ENCODE measurements around the gene DXO. TPM values are rescaled to one million over a fixed set of nuclear protein-coding genes. Genes with fewer than 3 reads are reported as not detected.
"Not testable (repeated sequence)": the region's sequence is repeated elsewhere in the genome, so short reads cannot be mapped to it uniquely, and the experiment has no call there.

Gene DXO
- total RNA-seq, 2 experiments from 2014 or later = 30.0 to 31.1 TPM

GRCh38 chr6:31977816-31978431 lies 6.0 kb upstream of the DXO start:
- no peaks in the 10 kb centered on the region for H3K9me3 ChIP-seq (ENCODE audit: control insufficient read depth in 1 of 2, insufficient read depth in 1 of 2, low read length in 2 of 2)
- Mint-ChIP-seq H3K27me3 (no peaks in the 10 kb centered on the region), H3K36me3 (ENCODE audit: low read depth) (peaks cover 10% of the 10 kb centered on the region), H3K4me3 (no peak overlapping the region), H3K9me3 (no peaks in the 10 kb centered on the region), H3K4me1 (ENCODE audit: low read depth) (peaks cover 27% of the 10 kb centered on the region), H3K27ac (peak overlapping the region; percentile 80)
- H3K36me3 ChIP-seq (ENCODE audit: insufficient read depth, low read length) = no peaks in the 10 kb centered on the region
- no peak overlapping the region for H3K4me3 ChIP-seq (ENCODE audit: low read length)
- intact Hi-C loops (cut with DNase I, micrococcal nuclease) = loop anchor here in 1 of 2 experiments (10.0 kb wide), 2 partner anchors 197 to 823 kb away; partner anchors contain the start of genes AGPAT1, CCHCR1, RNF5 and TCF19
- peaks cover 20% of the 10 kb centered on the region for H3K4me1 ChIP-seq (ENCODE audit: insufficient read depth, low read length)
- H3K27me3 ChIP-seq (ENCODE audit: control insufficient read depth in 1 of 2, insufficient read depth in 2 of 2, low read length in 2 of 2) = no peaks in the 10 kb centered on the region
- H3K27ac ChIP-seq (ENCODE audit: low read depth in 1 of 2, low read length in 2 of 2) = no peak overlapping the region
- POLR2A ChIA-PET = no interaction called here
- CTCF ChIA-PET = no interaction called here
- ATAC-seq (ENCODE audit: poor library complexity) (no peak), DNase-seq (no peak)
- no peak for TF ChIP-seq CTCF (IDR thresholded peaks at IDR 0.05)

GRCh38 chr6:31976065-31976464 lies 4.1 kb upstream of the DXO start:
- Mint-ChIP-seq H3K4me1 (ENCODE audit: low read depth) (peaks cover 43% of the 10 kb centered on the region), H3K36me3 (ENCODE audit: low read depth) (peaks cover 27% of the 10 kb centered on the region)
- H3K4me3 ChIP-seq (ENCODE audit: low read length); H3K4me3 Mint-ChIP-seq; H3K27ac ChIP-seq (ENCODE audit: low read depth in 1 of 2, low read length in 2 of 2); H3K36me3 ChIP-seq (ENCODE audit: insufficient read depth, low read length); H3K27me3 ChIP-seq (ENCODE audit: control insufficient read depth in 1 of 2, insufficient read depth in 2 of 2, low read length in 2 of 2); ATAC-seq (ENCODE audit: poor library complexity); H3K27ac Mint-ChIP-seq; H3K27me3 Mint-ChIP-seq; H3K9me3 ChIP-seq (ENCODE audit: control insufficient read depth in 1 of 2, insufficient read depth in 1 of 2, low read length in 2 of 2); CTCF ChIA-PET; H3K9me3 Mint-ChIP-seq; POLR2A ChIA-PET: not testable (repeated sequence)
- intact Hi-C loops (cut with DNase I, micrococcal nuclease) = loop anchor here in 1 of 2 experiments (10.0 kb wide), 2 partner anchors 199 to 821 kb away; partner anchors contain the start of genes AGPAT1, CCHCR1, RNF5 and TCF19
- DNase-seq = peak in 1 of 14 experiments; percentile 17
- H3K4me1 ChIP-seq (ENCODE audit: insufficient read depth, low read length) = peaks cover 34% of the 10 kb centered on the region

- H3K27me3 Mint-ChIP-seq = peaks cover 6% of the 10 kb centered on the region
- H3K4me3 ChIP-seq (ENCODE audit: low read length) = peak overlapping the region; percentile 84
- DNase-seq (no peak), ATAC-seq (ENCODE audit: poor library complexity) (no peak)
- peaks cover 32% of the 10 kb centered on the region for H3K4me1 ChIP-seq (ENCODE audit: insufficient read depth, low read length)
- CTCF ChIA-PET = interaction anchor here (1.5 kb wide), 1 partner anchor 21 kb away, joined by 7 read pairs; no protein-coding TSS in a partner anchor
- H3K9me3 Mint-ChIP-seq = no peaks in the 10 kb centered on the region
- H3K27me3 ChIP-seq (ENCODE audit: control insufficient read depth in 1 of 2, insufficient read depth in 2 of 2, low read length in 2 of 2) = no peaks in the 10 kb centered on the region
- peak overlapping the region; percentile 100 for H3K27ac Mint-ChIP-seq
- peaks cover 28% of the 10 kb centered on the region for H3K36me3 ChIP-seq (ENCODE audit: insufficient read depth, low read length)
- peaks cover 53% of the 10 kb centered on the region for H3K36me3 Mint-ChIP-seq (ENCODE audit: low read depth)
- POLR2A ChIA-PET = interaction anchor here (0.6 to 6.7 kb wide), 20 partner anchors 15 to 1912 kb away, joined by 3 to 102 read pairs (median 4); partner anchors contain the start of genes APOM, ATF6B, BAG6 and CUTA
- H3K27ac ChIP-seq (ENCODE audit: low read depth in 1 of 2, low read length in 2 of 2) = peak overlapping the region; percentile 99 to 100
- H3K9me3 ChIP-seq (ENCODE audit: control insufficient read depth in 1 of 2, insufficient read depth in 1 of 2, low read length in 2 of 2) = no peaks in the 10 kb centered on the region
- intact Hi-C loops (cut with DNase I, micrococcal nuclease) = loop anchor here (1.0 to 10.0 kb wide), 3 partner anchors 14 to 818 kb away; partner anchors contain the start of genes AGPAT1 (in 1 of the 2), CCHCR1 (in 1 of the 2), RNF5 (in 1 of the 2) and SKIC2 (in 1 of the 2)
- H3K4me1 Mint-ChIP-seq (ENCODE audit: low read depth) = peaks cover 34% of the 10 kb centered on the region
- H3K4me3 Mint-ChIP-seq = peak overlapping the region; percentile 100
- TF ChIP-seq CTCF (IDR thresholded peaks at IDR 0.05) = no peak
Observed at GRCh38 chr6:31972709-31973350, 892 bp upstream of the DXO start.
